ENCODE measurements around the gene PGLYRP2. TPM values are rescaled to one million over a fixed set of nuclear protein-coding genes. Genes with fewer than 3 reads are reported as not detected.
A peak's percentile ranks its signal among the peaks of the same experiment; 100 is the strongest.

PGLYRP2 gene
- total and polyA plus RNA-seq, 4 donors = not detected

DNA sequence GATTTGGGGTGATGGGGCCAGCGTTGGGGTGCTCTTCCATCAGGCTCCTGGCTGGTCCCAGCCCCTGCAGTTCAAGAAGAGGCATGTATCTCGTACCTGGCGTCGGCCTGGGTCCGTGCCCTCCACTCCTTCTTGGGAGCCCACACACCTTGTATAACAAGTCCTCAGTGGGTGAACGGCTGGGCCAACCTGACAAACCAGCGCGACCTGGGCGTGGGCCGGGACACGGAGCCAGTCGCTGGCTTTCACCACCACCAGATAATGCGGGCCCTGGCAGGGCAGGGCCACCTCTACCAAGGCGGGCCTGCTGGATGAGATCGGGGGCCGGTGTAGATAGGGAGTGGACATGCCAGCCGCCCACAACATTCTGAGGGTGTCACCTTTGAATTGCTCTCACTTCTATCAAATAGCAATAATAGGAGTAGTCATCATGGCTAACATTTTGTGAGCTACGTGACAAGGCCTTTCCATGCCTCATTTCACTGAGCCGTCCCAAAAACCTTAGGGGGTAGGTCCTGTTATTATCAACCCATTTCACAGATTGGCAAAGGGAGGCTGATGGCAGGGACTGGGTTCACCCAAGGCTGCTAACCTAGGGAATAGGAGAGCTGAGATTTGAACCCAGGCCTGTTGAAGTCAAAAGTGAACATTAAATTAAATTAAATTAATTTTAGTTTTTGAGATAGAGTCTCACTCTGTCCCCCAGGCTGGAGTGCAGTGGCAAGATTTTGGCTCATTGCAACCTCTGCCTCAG lies 32.5 kb upstream of the PGLYRP2 start:
- Histone ChIP-seq H3K27ac (ENCODE audit: low read depth, low read length) (no peak overlapping the region), H3K36me3 (ENCODE audit: control insufficient read depth, insufficient read depth, low read length) (no peaks in the 10 kb centered on the region), H3K4me1 (ENCODE audit: control insufficient read depth, insufficient read depth, low read length) (peaks cover 4% of the 10 kb centered on the region), H3K27me3 (ENCODE audit: control insufficient read depth, insufficient read depth, low read length) (peaks cover 34% of the 10 kb centered on the region), H3K4me3 (ENCODE audit: low read depth, low read length) (no peak overlapping the region), H3K9me3 (ENCODE audit: control insufficient read depth, insufficient read depth, low read length) (no peaks in the 10 kb centered on the region)
- 94% methylated on average over 12 of the region's 19 CpGs for WGBS (ENCODE audit: insufficient coverage)
- DNase-seq (ENCODE audit: low read depth in 4 of 6, low spot score in 6 of 6) = no peak

- Histone ChIP-seq H3K27me3 (ENCODE audit: control insufficient read depth, insufficient read depth, low read length) (peaks cover 39% of the 10 kb centered on the region), H3K36me3 (ENCODE audit: control insufficient read depth, insufficient read depth, low read length) (no peaks in the 10 kb centered on the region), H3K27ac (ENCODE audit: low read depth, low read length) (no peak within 1 kb of the TSS), H3K4me3 (ENCODE audit: low read depth, low read length) (no peak within 1 kb of the TSS), H3K9me3 (ENCODE audit: control insufficient read depth, insufficient read depth, low read length) (no peaks in the 10 kb centered on the region), H3K4me1 (ENCODE audit: control insufficient read depth, insufficient read depth, low read length) (peaks cover 4% of the 10 kb centered on the region)
- 2% methylated on average over 48 of the region's 52 CpGs for WGBS (ENCODE audit: insufficient coverage)
- DNase-seq (ENCODE audit: low read depth in 4 of 6, low spot score in 6 of 6) = no peak
These were observed 28.9 kb upstream of the PGLYRP2 start, which contains the start of gene CYP4F22 for GRCh38 chr19:15508035-15508710. Gene CYP4F22 (plus strand): TSS chr19:15508525. CDS start chr19:15525337, 16,812 bp downstream.

- WGBS (ENCODE audit: insufficient coverage) = 79% methylated on average over 10 of the region's 14 CpGs
- H3K9me3 ChIP-seq (ENCODE audit: control insufficient read depth, insufficient read depth, low read length) = no peaks in the 10 kb centered on the region
- H3K27ac ChIP-seq (ENCODE audit: low read depth, low read length) = no peak overlapping the region
- no peaks in the 10 kb centered on the region for H3K36me3 ChIP-seq (ENCODE audit: control insufficient read depth, insufficient read depth, low read length)
- no peak overlapping the region for H3K4me3 ChIP-seq (ENCODE audit: low read depth, low read length)
- peaks cover 4% of the 10 kb centered on the region for H3K4me1 ChIP-seq (ENCODE audit: control insufficient read depth, insufficient read depth, low read length)
- peaks cover 39% of the 10 kb centered on the region for H3K27me3 ChIP-seq (ENCODE audit: control insufficient read depth, insufficient read depth, low read length)
- DNase-seq (ENCODE audit: low read depth in 4 of 6, low spot score in 6 of 6) = no peak
These were observed 28.1 kb upstream of the PGLYRP2 start for GRCh38 chr19:15507068-15508034.

DNA sequence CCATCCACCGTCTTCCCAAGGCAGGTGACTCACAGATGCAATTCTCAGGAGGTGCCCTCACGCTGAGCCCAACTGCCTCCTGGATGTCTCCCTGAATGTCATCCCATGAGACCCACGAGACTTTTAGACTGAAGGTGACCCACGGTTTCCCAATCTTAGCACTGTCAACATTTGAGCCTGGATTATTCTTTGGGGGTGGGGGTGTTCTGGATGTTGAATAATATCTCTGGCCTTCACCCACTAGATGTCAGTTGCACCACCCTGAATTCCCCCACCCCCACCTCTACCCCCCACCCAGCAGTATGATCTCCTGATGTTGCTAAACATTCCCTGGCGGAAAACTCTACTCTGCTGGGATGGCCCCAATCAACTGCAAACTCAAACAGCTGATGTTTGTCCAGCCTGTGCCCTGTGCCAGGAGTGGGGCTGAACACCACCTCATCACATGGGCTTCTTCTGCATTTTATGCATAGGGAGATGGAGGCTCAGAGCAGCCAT lies 26.8 kb upstream of the PGLYRP2 start:
- H3K9me3 ChIP-seq (ENCODE audit: control insufficient read depth, insufficient read depth, low read length) = no peaks in the 10 kb centered on the region
- WGBS (ENCODE audit: insufficient coverage) = 63% methylated on average over 2 of the region's 5 CpGs
- peaks cover 4% of the 10 kb centered on the region for H3K4me1 ChIP-seq (ENCODE audit: control insufficient read depth, insufficient read depth, low read length)
- H3K36me3 ChIP-seq (ENCODE audit: control insufficient read depth, insufficient read depth, low read length) = no peaks in the 10 kb centered on the region
- no peak for DNase-seq (ENCODE audit: low read depth in 4 of 6, low spot score in 6 of 6)
- peaks cover 39% of the 10 kb centered on the region for H3K27me3 ChIP-seq (ENCODE audit: control insufficient read depth, insufficient read depth, low read length)
- H3K27ac ChIP-seq (ENCODE audit: low read depth, low read length) = no peak overlapping the region
- H3K4me3 ChIP-seq (ENCODE audit: low read depth, low read length) = no peak overlapping the region

DNA sequence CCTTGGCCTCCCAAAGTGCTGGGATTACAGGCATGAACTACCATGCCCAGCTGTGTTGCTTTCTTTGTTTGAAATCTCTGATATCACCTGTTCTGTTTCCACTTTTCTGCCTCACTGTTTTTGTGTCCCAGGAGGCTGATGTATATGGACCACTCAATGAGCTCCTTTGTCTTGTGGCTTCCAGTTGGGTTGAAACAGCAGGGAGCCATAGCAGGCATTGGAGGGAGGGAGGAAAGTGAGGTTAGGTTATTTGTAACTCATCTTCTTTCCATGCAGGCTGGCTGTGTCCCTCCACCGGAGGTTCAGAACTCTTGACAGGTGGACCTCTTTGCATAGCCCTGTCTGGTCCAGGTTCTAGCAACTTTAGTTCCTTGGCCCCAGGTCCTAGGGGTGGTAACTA lies 23.0 kb upstream of the PGLYRP2 start:
- Histone ChIP-seq H3K4me3 (ENCODE audit: low read depth, low read length) (no peak overlapping the region), H3K36me3 (ENCODE audit: control insufficient read depth, insufficient read depth, low read length) (no peaks in the 10 kb centered on the region), H3K27me3 (ENCODE audit: control insufficient read depth, insufficient read depth, low read length) (peaks cover 13% of the 10 kb centered on the region), H3K9me3 (ENCODE audit: control insufficient read depth, insufficient read depth, low read length) (no peaks in the 10 kb centered on the region), H3K27ac (ENCODE audit: low read depth, low read length) (no peak overlapping the region), H3K4me1 (ENCODE audit: control insufficient read depth, insufficient read depth, low read length) (no peaks in the 10 kb centered on the region)
- 17% methylated on average over 1 of the region's 1 CpG for WGBS (ENCODE audit: insufficient coverage)
- no peak for DNase-seq (ENCODE audit: low read depth in 4 of 6, low spot score in 6 of 6)

- DNase-seq (ENCODE audit: low read depth in 4 of 6, low spot score in 6 of 6) = no peak
- 60% methylated on average over 1 of the region's 1 CpG for WGBS (ENCODE audit: insufficient coverage)
- peaks cover 9% of the 10 kb centered on the region for H3K27me3 ChIP-seq (ENCODE audit: control insufficient read depth, insufficient read depth, low read length)
These were observed 22.3 kb upstream of the PGLYRP2 start for GRCh38 chr19:15501596-15501995.

DNA sequence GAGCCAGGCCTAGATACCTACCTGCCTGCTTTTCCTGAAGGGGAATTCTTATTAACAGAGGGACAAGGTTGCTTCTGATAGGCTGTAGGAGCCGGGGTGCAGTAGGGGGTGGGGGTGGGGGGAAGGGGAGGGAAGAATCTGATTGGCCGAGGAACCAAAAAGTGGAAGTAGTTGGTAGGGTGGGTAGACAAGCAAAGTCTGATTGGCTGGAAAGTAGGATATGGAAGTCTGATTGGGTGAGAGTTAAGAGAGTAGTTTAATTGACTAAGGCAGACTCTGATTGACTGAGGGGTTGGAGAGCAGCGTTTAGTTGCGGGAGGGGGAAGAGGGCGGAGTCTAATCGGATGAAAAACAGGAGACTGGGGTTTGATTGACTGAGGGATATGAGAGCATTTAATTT lies 19.6 kb upstream of the PGLYRP2 start:
- no peak overlapping the region for H3K4me3 ChIP-seq (ENCODE audit: low read depth, low read length)
- peaks cover 5% of the 10 kb centered on the region for H3K27me3 ChIP-seq (ENCODE audit: control insufficient read depth, insufficient read depth, low read length)
- no peaks in the 10 kb centered on the region for H3K9me3 ChIP-seq (ENCODE audit: control insufficient read depth, insufficient read depth, low read length)
- H3K4me1 ChIP-seq (ENCODE audit: control insufficient read depth, insufficient read depth, low read length) = no peaks in the 10 kb centered on the region
- WGBS (ENCODE audit: insufficient coverage) = 57% methylated on average over 6 of the region's 6 CpGs
- DNase-seq (ENCODE audit: low read depth in 4 of 6, low spot score in 6 of 6) = no peak
- H3K36me3 ChIP-seq (ENCODE audit: control insufficient read depth, insufficient read depth, low read length) = no peaks in the 10 kb centered on the region
- H3K27ac ChIP-seq (ENCODE audit: low read depth, low read length) = no peak overlapping the region

More at GRCh38 chr19:15501596-15501995, 22.3 kb upstream of the PGLYRP2 start:
- no peak overlapping the region for H3K4me3 ChIP-seq (ENCODE audit: low read depth, low read length)
- no peaks in the 10 kb centered on the region for H3K9me3 ChIP-seq (ENCODE audit: control insufficient read depth, insufficient read depth, low read length)
- H3K4me1 ChIP-seq (ENCODE audit: control insufficient read depth, insufficient read depth, low read length) = no peaks in the 10 kb centered on the region
- H3K36me3 ChIP-seq (ENCODE audit: control insufficient read depth, insufficient read depth, low read length) = no peaks in the 10 kb centered on the region
- no peak overlapping the region for H3K27ac ChIP-seq (ENCODE audit: low read depth, low read length)

GRCh38 chr19:15498156-15498858 lies 19.0 kb upstream of the PGLYRP2 start:
- DNase-seq (ENCODE audit: low read depth in 4 of 6, low spot score in 6 of 6) = no peak
- 77% methylated on average over 4 of the region's 10 CpGs for WGBS (ENCODE audit: insufficient coverage)
- Histone ChIP-seq H3K27ac (ENCODE audit: low read depth, low read length) (no peak overlapping the region), H3K4me1 (ENCODE audit: control insufficient read depth, insufficient read depth, low read length) (no peaks in the 10 kb centered on the region), H3K4me3 (ENCODE audit: low read depth, low read length) (no peak overlapping the region), H3K36me3 (ENCODE audit: control insufficient read depth, insufficient read depth, low read length) (no peaks in the 10 kb centered on the region), H3K27me3 (ENCODE audit: control insufficient read depth, insufficient read depth, low read length) (peaks cover 5% of the 10 kb centered on the region), H3K9me3 (ENCODE audit: control insufficient read depth, insufficient read depth, low read length) (no peaks in the 10 kb centered on the region)

DNA sequence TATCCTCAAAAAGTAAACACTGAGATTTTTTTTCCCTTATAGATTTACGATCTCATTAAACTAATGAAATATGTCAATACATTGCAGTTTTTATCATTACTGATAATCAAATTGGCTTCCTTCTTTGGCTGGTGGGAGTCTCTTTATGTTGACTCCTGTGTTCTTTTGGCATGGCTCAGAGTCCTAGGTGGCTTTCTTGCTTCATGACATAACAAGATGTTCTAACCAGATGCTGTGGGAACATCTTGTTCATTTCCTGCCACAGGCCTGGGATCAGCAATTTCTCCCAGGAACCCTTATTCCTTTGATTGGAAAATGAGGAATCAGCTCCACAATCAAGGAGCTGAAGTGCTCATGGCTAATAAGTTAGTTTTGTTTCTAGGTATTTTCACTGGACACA lies 15.8 kb upstream of the PGLYRP2 start:
- Histone ChIP-seq H3K4me1 (ENCODE audit: control insufficient read depth, insufficient read depth, low read length) (no peaks in the 10 kb centered on the region), H3K9me3 (ENCODE audit: control insufficient read depth, insufficient read depth, low read length) (no peaks in the 10 kb centered on the region), H3K4me3 (ENCODE audit: low read depth, low read length) (no peak overlapping the region), H3K27me3 (ENCODE audit: control insufficient read depth, insufficient read depth, low read length) (peaks cover 5% of the 10 kb centered on the region), H3K27ac (ENCODE audit: low read depth, low read length) (no peak overlapping the region), H3K36me3 (ENCODE audit: control insufficient read depth, insufficient read depth, low read length) (no peaks in the 10 kb centered on the region)
- WGBS (ENCODE audit: insufficient coverage) = no CpG with 5 or more reads among the region's 1 CpG
- peak in 1 of 6 donors; percentile 4 for DNase-seq (ENCODE audit: low read depth in 4 of 6, low spot score in 6 of 6)
